ENCODE results near the gene LZTS2.

The LZTS2 gene

DNA sequence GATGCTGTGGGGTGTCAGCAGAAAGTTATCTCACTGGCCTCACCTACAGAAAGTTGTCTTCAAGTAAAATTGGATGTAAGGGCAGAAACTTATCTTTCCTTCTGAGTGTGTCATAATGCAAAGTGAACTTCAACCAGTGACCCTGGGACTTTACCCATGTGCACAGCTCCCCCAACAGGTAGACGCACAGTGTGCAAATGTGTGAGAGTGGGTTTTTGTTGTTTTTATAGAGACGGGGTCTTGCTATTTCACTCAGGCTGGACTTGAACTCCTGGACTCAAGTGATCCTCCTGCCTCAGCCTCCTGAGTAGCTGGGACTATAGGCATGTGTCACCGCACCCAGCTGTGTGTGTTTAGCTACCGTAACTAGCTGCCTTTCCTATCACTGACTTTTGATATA, 55.8 kb downstream of the LZTS2 start:
- TF ChIP-seq, protein P1, sequence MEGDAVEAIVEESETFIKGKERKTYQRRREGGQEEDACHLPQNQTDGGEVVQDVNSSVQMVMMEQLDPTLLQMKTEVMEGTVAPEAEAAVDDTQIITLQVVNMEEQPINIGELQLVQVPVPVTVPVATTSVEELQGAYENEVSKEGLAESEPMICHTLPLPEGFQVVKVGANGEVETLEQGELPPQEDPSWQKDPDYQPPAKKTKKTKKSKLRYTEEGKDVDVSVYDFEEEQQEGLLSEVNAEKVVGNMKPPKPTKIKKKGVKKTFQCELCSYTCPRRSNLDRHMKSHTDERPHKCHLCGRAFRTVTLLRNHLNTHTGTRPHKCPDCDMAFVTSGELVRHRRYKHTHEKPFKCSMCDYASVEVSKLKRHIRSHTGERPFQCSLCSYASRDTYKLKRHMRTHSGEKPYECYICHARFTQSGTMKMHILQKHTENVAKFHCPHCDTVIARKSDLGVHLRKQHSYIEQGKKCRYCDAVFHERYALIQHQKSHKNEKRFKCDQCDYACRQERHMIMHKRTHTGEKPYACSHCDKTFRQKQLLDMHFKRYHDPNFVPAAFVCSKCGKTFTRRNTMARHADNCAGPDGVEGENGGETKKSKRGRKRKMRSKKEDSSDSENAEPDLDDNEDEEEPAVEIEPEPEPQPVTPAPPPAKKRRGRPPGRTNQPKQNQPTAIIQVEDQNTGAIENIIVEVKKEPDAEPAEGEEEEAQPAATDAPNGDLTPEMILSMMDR (IDR thresholded peaks at IDR 0.05; ENCODE audit: control insufficient read depth, insufficient read depth, low read depth, low read length, missing control alignments), result peak; percentile 2
- no peak for DNase-seq (ENCODE audit: low read depth)
- H3K4me3 ChIP-seq (ENCODE audit: control insufficient read depth, low read depth, low read length), result no peak overlapping the region

DNA sequence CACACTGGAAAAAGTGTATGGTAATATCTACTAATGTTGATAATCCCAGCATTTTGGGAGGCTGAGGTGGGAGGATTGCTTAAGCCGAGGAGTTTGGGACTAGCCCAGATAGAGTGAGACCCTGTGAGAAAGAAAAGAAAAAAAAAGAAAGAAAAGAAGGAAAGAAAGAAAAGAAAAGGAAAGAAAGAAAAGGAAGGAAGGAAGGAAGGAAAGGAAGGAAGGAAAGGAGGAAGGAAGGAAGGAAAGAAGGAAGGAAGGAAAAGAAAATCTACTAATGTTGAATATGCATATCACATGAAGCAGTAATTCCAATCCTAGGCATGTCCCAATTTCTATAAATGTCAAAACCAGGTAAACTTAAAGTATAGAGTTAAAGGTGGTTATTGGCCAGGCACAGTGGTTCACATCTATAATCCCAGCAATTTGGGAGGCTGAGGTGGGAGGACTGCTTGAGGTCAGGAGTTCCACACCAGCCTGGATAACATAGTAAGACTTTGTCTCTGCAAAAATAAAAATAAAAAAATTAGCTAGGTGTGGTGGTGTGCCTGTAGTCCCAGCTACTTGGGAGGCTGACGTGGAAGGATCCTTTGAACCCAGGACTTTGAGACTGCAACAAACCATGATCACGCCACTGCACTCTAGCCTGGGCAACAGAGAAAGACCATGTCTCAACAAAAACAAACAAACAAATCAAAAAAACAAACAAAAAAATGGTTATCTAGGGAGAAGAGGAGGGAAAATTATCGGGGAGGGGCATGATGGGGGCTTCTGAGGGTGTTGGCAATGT, 57.0 kb downstream of the LZTS2 start:
- TF ChIP-seq, protein P1 (IDR thresholded peaks at IDR 0.05; ENCODE audit: control insufficient read depth, insufficient read depth, low read depth, low read length, missing control alignments), result no peak
- no peak overlapping the region for H3K4me3 ChIP-seq (ENCODE audit: control insufficient read depth, low read depth, low read length)
- no peak for DNase-seq (ENCODE audit: low read depth)

All from AG09309 (cell line).